Activated naive CD4-positive, alpha-beta T cell treated with anti-CD3 and anti-CD28 coated beads, Interleukin-2, amount 50 U/mL, for 72 hours (primary cell): ENCODE measurements around the gene JMJD1C. TPM values are rescaled to one million over a fixed set of nuclear protein-coding genes. Genes with fewer than 3 reads are reported as not detected.
"Not testable (repeated sequence)": the region's sequence is repeated elsewhere in the genome, so short reads cannot be mapped to it uniquely, and the experiment has no call there.

ENCODE experiments used
- ATAC-seq, 2 donors: fragments of 150-1000 bp; cut with Tn5 transposase; 2 replicates each; pipeline ENCODE4 v1.10.0; 2021; ENCODE audit warnings: mild to moderate bottlenecking in 2 of 2, moderate library complexity in 2 of 2
- DNase-seq, 2 donors: peaks; one replicate each; pipeline ENCODE4 v3.0.0; 2021 to 2022; ENCODE audit warnings: low spot score in 2 of 2
- H3K27ac Mint-ChIP-seq, 2 donors: one replicate each; pipeline ENCODE4 v1.8.0; 2022; ENCODE audit warnings: mild to moderate bottlenecking in 2 of 2, mixed read lengths in 2 of 2
- H3K36me3 Mint-ChIP-seq, 2 donors: one replicate each; pipeline ENCODE4 v1.8.0; 2022; ENCODE audit warnings: mixed read lengths in 2 of 2
- H3K9me3 Mint-ChIP-seq, 2 donors: one replicate each; pipeline ENCODE4 v1.8.0; 2022; ENCODE audit warnings: mixed read lengths in 2 of 2
- total RNA-seq, 2 donors: library from RNA; stranded (reverse); gene quantifications; one replicate each; pipeline ENCODE4 v1.2.3, GENCODE V29; 2022

The JMJD1C gene
- total RNA-seq, 2 donors from 2014 or later, result 62.5 to 68.7 TPM

- ATAC-seq (no peak), DNase-seq (no peak)
- H3K27ac Mint-ChIP-seq, result peak overlapping the region; percentile 31 to 65
- no peaks in the 10 kb centered on the region for H3K9me3 Mint-ChIP-seq
- peaks cover 0 to 9% of the 10 kb centered on the region in 2 donors for H3K36me3 Mint-ChIP-seq
These were observed 311.0 kb downstream of the JMJD1C start for GRCh38 chr10:63154546-63155387.

- ATAC-seq, DNase-seq, H3K9me3 Mint-ChIP-seq: not testable (repeated sequence)
- Mint-ChIP-seq H3K27ac (peak overlapping the region in 1 of 2 donors; percentile 65), H3K36me3 (peaks cover 0 to 13% of the 10 kb centered on the region in 2 donors)
These were observed 311.8 kb downstream of the JMJD1C start for GRCh38 chr10:63153868-63154545.

- ATAC-seq, result no peak
These were observed 315.0 kb downstream of the JMJD1C start for GRCh38 chr10:63150745-63151144.

GRCh38 chr10:63146503-63146902 is 319.3 kb downstream of the JMJD1C start:
- ATAC-seq, result no peak
- H3K27ac Mint-ChIP-seq, result peak overlapping the region in 1 of 2 donors; percentile 55
- no peaks in the 10 kb centered on the region for H3K9me3 Mint-ChIP-seq
- peaks cover 0 to 30% of the 10 kb centered on the region in 2 donors for H3K36me3 Mint-ChIP-seq
- DNase-seq, result no peak

More at GRCh38 chr10:63150745-63151144, 315.0 kb downstream of the JMJD1C start:
- Mint-ChIP-seq H3K27ac (no peak overlapping the region), H3K9me3 (no peaks in the 10 kb centered on the region), H3K36me3 (peaks cover 0 to 30% of the 10 kb centered on the region in 2 donors)
- DNase-seq, result no peak

GRCh38 chr10:63145782-63146181 is 320.0 kb downstream of the JMJD1C start:
- Mint-ChIP-seq H3K9me3 (no peaks in the 10 kb centered on the region), H3K36me3 (peaks cover 0 to 30% of the 10 kb centered on the region in 2 donors), H3K27ac (peak overlapping the region; percentile 35 to 61)
- peak; percentile 53 to 89 for ATAC-seq
- DNase-seq, result no peak

- DNase-seq (no peak), ATAC-seq (peak in 1 of 2 donors; percentile 43)
- Mint-ChIP-seq H3K36me3 (peaks cover 0 to 25% of the 10 kb centered on the region in 2 donors), H3K9me3 (no peaks in the 10 kb centered on the region), H3K27ac (peak overlapping the region in 1 of 2 donors; percentile 67)
These were observed 321.8 kb downstream of the JMJD1C start for GRCh38 chr10:63143987-63144386.

- Mint-ChIP-seq H3K27ac (no peak overlapping the region), H3K36me3 (peaks cover 0 to 17% of the 10 kb centered on the region in 2 donors)
- no peak for ATAC-seq
These were observed 323.6 kb downstream of the JMJD1C start for GRCh38 chr10:63142136-63142535.

GRCh38 chr10:63140077-63140476 is 325.7 kb downstream of the JMJD1C start:
- peaks cover 0 to 11% of the 10 kb centered on the region in 2 donors for H3K36me3 Mint-ChIP-seq

More at GRCh38 chr10:63142136-63142535, 323.6 kb downstream of the JMJD1C start:
- H3K9me3 Mint-ChIP-seq, result no peaks in the 10 kb centered on the region
- DNase-seq, result no peak

GRCh38 chr10:63137306-63137705 is 328.5 kb downstream of the JMJD1C start:
- no peak overlapping the region for H3K27ac Mint-ChIP-seq
- DNase-seq (no peak), ATAC-seq (no peak)
- H3K9me3 Mint-ChIP-seq, result peaks cover 5 to 6% of the 10 kb centered on the region in 2 donors
- peaks cover 12 to 19% of the 10 kb centered on the region in 2 donors for H3K36me3 Mint-ChIP-seq

More at GRCh38 chr10:63140077-63140476, 325.7 kb downstream of the JMJD1C start:
- Mint-ChIP-seq H3K27ac (peak overlapping the region in 1 of 2 donors; percentile 50), H3K9me3 (no peaks in the 10 kb centered on the region)
- ATAC-seq, result no peak
- no peak for DNase-seq

- peaks cover 10 to 12% of the 10 kb centered on the region in 2 donors for H3K9me3 Mint-ChIP-seq
- ATAC-seq (peak in 1 of 2 donors; percentile 5), DNase-seq (no peak)
- H3K36me3 Mint-ChIP-seq, result peaks cover 15 to 27% of the 10 kb centered on the region in 2 donors
- H3K27ac Mint-ChIP-seq, result peak overlapping the region; percentile 93 to 97
These were observed 331.8 kb downstream of the JMJD1C start for GRCh38 chr10:63133821-63134557.

GRCh38 chr10:63133056-63133820 is 332.5 kb downstream of the JMJD1C start, which contains the start of gene NRBF2:
Gene NRBF2, plus strand, starts transcription at chr10:63133328. Its CDS starts 143 bp downstream, at chr10:63133471.
- peak; percentile 93 to 96 for ATAC-seq
- Mint-ChIP-seq H3K36me3 (peaks cover 15 to 27% of the 10 kb centered on the region in 2 donors), H3K9me3 (peaks cover 10 to 12% of the 10 kb centered on the region in 2 donors), H3K27ac (peak within 1 kb of the TSS; percentile 93 to 97)
- DNase-seq, result peak; percentile 96 to 99

GRCh38 chr10:63132651-63133055 is 333.1 kb downstream of the JMJD1C start:
- peak in 1 of 2 donors; percentile 0 for ATAC-seq
- Mint-ChIP-seq H3K27ac (peak overlapping the region in 1 of 2 donors; percentile 93), H3K9me3 (peaks cover 10 to 12% of the 10 kb centered on the region in 2 donors), H3K36me3 (peaks cover 15 to 25% of the 10 kb centered on the region in 2 donors)
- no peak for DNase-seq

GRCh38 chr10:63129888-63130287 is 335.9 kb downstream of the JMJD1C start:
- Mint-ChIP-seq H3K36me3 (peaks cover 15 to 22% of the 10 kb centered on the region in 2 donors), H3K9me3 (peaks cover 10 to 12% of the 10 kb centered on the region in 2 donors), H3K27ac (no peak overlapping the region)
- no peak for DNase-seq
- no peak for ATAC-seq

- peaks cover 10 to 13% of the 10 kb centered on the region in 2 donors for H3K36me3 Mint-ChIP-seq
- no peak overlapping the region for H3K27ac Mint-ChIP-seq
- peaks cover 10 to 12% of the 10 kb centered on the region in 2 donors for H3K9me3 Mint-ChIP-seq
- no peak for DNase-seq
- no peak for ATAC-seq
These were observed 337.3 kb downstream of the JMJD1C start for GRCh38 chr10:63128443-63128842.

GRCh38 chr10:63125459-63125858 is 340.3 kb downstream of the JMJD1C start:
- H3K36me3 Mint-ChIP-seq, result no peaks in the 10 kb centered on the region
- no peak overlapping the region for H3K27ac Mint-ChIP-seq
- DNase-seq, result no peak
- ATAC-seq, result no peak
- no peaks in the 10 kb centered on the region for H3K9me3 Mint-ChIP-seq
